HepG2 (cell line): ENCODE data around the gene FRMD6. TPM values are rescaled to one million over a fixed set of nuclear protein-coding genes. Genes with fewer than 3 reads are reported as not detected.
"Not testable (repeated sequence)": the region's sequence is repeated elsewhere in the genome, so short reads cannot be mapped to it uniquely, and the experiment has no call there.

Source experiments
- ATAC-seq: fragments of 200-7000 bp; cut with Tn5 transposase; 3 replicates; pipeline ENCODE4 v1.9.1; 2020; ENCODE audit warnings: mild to moderate bottlenecking, moderate library complexity
- BruUV-seq: library from RNA; stranded (reverse); fragments of 400-500 nt; replicated peaks from 2 replicates; lab custom pipeline; 2021; lab: Mats Ljungman, UMichigan
- CTCF ChIA-PET: fragments of 300-600 bp; formaldehyde crosslinking; extraction: SDS; loops from one replicate; lab custom pipeline; 2021; ENCODE audit warnings: low total read pairs, inconsistent platforms, low intra/inter-chr PET ratio; lab: Yijun Ruan, JAX
- POLR2A ChIA-PET: fragments of 350-600 bp; sonication (Branson Sonifier 250); formaldehyde crosslinking; loops from one replicate; lab custom pipeline; 2020; ENCODE audit warnings: antibody characterized with exemption, inconsistent platforms; lab: Yijun Ruan, JAX
- DNase-seq: peaks from one replicate; pipeline ENCODE4 v3.0.0-alpha.2; 2015; ENCODE audit warnings: low spot score
- FAIRE-seq: peaks from 3 replicates; lab custom pipeline; 2011; peaks lifted over from hg19 to GRCh38; lab: Jason Lieb, UNC
- H2AFZ ChIP-seq: one replicate; pipeline ENCODE4 v1.6.1; 2011; ENCODE audit warnings: low read length, inconsistent platforms
- H3K27ac ChIP-seq: fragments of 300-600 bp; 3 replicates; pipeline ENCODE4 v1.8.0; 2011; ENCODE audit warnings: mixed run types, mild to moderate bottlenecking, mixed read lengths, low read length, inconsistent platforms; ENCODE audit not compliant: insufficient read depth; ENCODE audit errors: extremely low read length
- H3K27me3 ChIP-seq, 2 experiments: fragments of 200-600 bp in 1 of 2; 2 replicates in 1 of 2; 3 replicates in 1 of 2; pipeline versions ENCODE4 v1.6.0 to v1.8.0; 2011; ENCODE audit warnings: low read length in 2 of 2, mild to moderate bottlenecking in 2 of 2, moderate library complexity in 2 of 2, inconsistent platforms in 1 of 2; ENCODE audit not compliant: insufficient read depth in 2 of 2, control insufficient read depth in 1 of 2
- H3K36me3 ChIP-seq, 2 experiments: fragments of 200-600 bp in 1 of 2; replicated peaks in 1 of 2; 2 replicates in 1 of 2; 3 replicates in 1 of 2; pipeline versions ENCODE4 v1.5.1 to v1.8.0; 2011; ENCODE audit warnings: low read length in 2 of 2, inconsistent platforms in 1 of 2; ENCODE audit not compliant: insufficient read depth in 2 of 2, control insufficient read depth in 1 of 2
- H3K4me1 ChIP-seq: 2 replicates; pipeline ENCODE4 v1.5.1; 2012; ENCODE audit warnings: low read length, inconsistent platforms; ENCODE audit not compliant: insufficient read depth
- H3K4me2 ChIP-seq: 2 replicates; pipeline ENCODE4 v1.6.0; 2011; ENCODE audit warnings: low read depth, low read length, inconsistent platforms
- H3K4me3 ChIP-seq, 3 experiments: fragments of 200-600 bp in 1 of 3; sonication (generic), shearing (Covaris generic) in 1 of 3; replicated peaks in 1 of 3; 2 replicates each; pipeline ENCODE4 v1.5.1; 2011 to 2016; ENCODE audit warnings: low read length in 3 of 3, inconsistent platforms in 2 of 3, low read depth in 2 of 3, mild to moderate bottlenecking in 2 of 3, control low read depth in 1 of 3, mixed read lengths in 1 of 3; ENCODE audit not compliant: insufficient read depth in 1 of 3
- H3K79me2 ChIP-seq: one replicate; pipeline ENCODE4 v1.6.1; 2011; ENCODE audit warnings: low read length, inconsistent platforms; ENCODE audit not compliant: insufficient read depth
- H3K9ac ChIP-seq: 2 replicates; pipeline ENCODE4 v1.6.0; 2011; ENCODE audit warnings: mild to moderate bottlenecking, low read depth, low read length, inconsistent platforms; ENCODE audit not compliant: insufficient read depth
- H3K9me3 ChIP-seq: 2 replicates; pipeline ENCODE4 v1.5.1; 2012; ENCODE audit warnings: mild to moderate bottlenecking, low read length
- H4K20me1 ChIP-seq: 2 replicates; pipeline ENCODE4 v1.6.0; 2011; ENCODE audit warnings: inconsistent platforms, mild to moderate bottlenecking, low read length, moderate library complexity; ENCODE audit not compliant: insufficient read depth
- SOX6 ChIP-seq, 2 experiments: fragments of 450-650 bp in 1 of 2; sonication (generic) in 1 of 2; formaldehyde crosslinking in 1 of 2; IDR thresholded peaks; 2 replicates each; pipeline versions ENCODE4 v1.4.0 to v1.6.1; 2017 to 2020; ENCODE audit warnings: antibody characterized with exemption in 1 of 2, mild to moderate bottlenecking in 1 of 2, missing genetic modification reagents in 1 of 2
- STAG1 ChIP-seq: sonication (generic); formaldehyde crosslinking; IDR thresholded peaks from 2 replicates; pipeline ENCODE4 v1.4.0; 2020; ENCODE audit warnings: missing genetic modification reagents
- ZBTB38 ChIP-seq: sonication (generic); formaldehyde crosslinking; IDR thresholded peaks from 2 replicates; pipeline ENCODE4 v1.5.1; 2020; ENCODE audit warnings: mild to moderate bottlenecking, missing genetic modification reagents
- WGBS: methylation state at CpG from one replicate; pipeline ENCODE4 v1.1.6; 2017; ENCODE audit warnings: low lambda C conversion rate; 5-methylcytosine and 5-hydroxymethylcytosine counted together
- in situ Hi-C: cut with HindIII; loops from 2 replicates; pipeline ENCODE4 v1.10.0; 2017; ENCODE audit warnings: low pct_unique_long_range_greater_than_20kb; ENCODE audit not compliant: extremely low pct_ligation_motif_present
- intact Hi-C: fragments of 100-400 bp; cut with micrococcal nuclease; formaldehyde crosslinking; loops from one replicate; pipeline ENCODE4 v1.10.0; 2022; ENCODE audit not compliant: unreplicated experiment
- polyA plus RNA-seq, 8 experiments: library from polyadenylated mRNA; depleted of rRNA in 3 of 8; stranded (reverse) in 7 of 8; unstranded in 1 of 8; fragments of >200 nt; fragmentation: Illumina TruSeq in 4 of 8; extraction: Trizol in 4 of 8; gene quantifications; 2 replicates each; pipeline versions ENCODE4 v1.2.1 to v1.2.3, GENCODE V29; 2011 to 2016; ENCODE audit warnings: low read depth in 4 of 8, missing spikeins in 1 of 8, mixed read lengths in 1 of 8; ENCODE audit not compliant: insufficient read depth in 1 of 8
- total RNA-seq, 5 experiments: library from RNA; depleted of rRNA; stranded (reverse); fragments of >200 nt; fragmentation: Illumina TruSeq; extraction: Trizol; gene quantifications; 2 replicates each; pipeline ENCODE4 v1.2.3, GENCODE V29; 2016; ENCODE audit warnings: low read depth in 1 of 5
- TF ChIP-seq, protein P1 (sequence below): sonication (generic); formaldehyde crosslinking; IDR thresholded peaks from 2 replicates; pipeline ENCODE4 v1.5.0; 2020; ENCODE audit warnings: mild to moderate bottlenecking, missing genetic modification reagents, moderate library complexity

Gene FRMD6
- total and polyA plus RNA-seq, 2 of the 13 experiments (the other 11 are each of a cell fraction or from before 2014, with no cell fraction given) = 2.4 to 5.4 TPM

DNA sequence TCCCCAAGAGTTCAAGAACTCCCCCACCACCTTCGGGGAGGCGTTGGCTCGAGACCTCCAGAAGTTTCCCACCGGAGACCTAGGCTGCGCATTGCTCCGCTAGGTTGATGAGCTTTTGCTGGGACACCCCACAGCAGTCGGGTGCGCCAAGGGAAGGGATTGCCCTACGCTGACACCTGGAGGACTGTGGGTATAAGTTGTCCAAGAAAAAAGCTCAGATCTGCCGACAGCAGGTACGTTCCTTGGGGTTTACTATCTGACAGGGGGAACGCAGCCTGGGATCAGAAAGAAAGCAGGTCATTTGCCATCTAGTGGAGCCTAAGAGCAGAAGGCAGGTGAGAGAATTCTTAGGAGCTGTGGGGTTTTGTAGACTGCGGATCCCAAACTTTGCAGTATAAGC, 98.8 kb downstream of the FRMD6 start:
- Histone ChIP-seq H3K27me3 (no peaks in the 10 kb centered on the region), H3K9ac (no peak overlapping the region), H3K4me3 (no peak overlapping the region), H4K20me1 (no peaks in the 10 kb centered on the region), H2AFZ (no peak overlapping the region), H3K36me3 (no peaks in the 10 kb centered on the region), H3K27ac (no peak overlapping the region), H3K4me2 (peak overlapping the region; percentile 36), H3K4me1 (no peaks in the 10 kb centered on the region), H3K9me3 (no peaks in the 10 kb centered on the region), H3K79me2 (no peaks in the 10 kb centered on the region)
- FAIRE-seq (no peak), DNase-seq (peak; percentile 25), ATAC-seq (no peak)
- POLR2A ChIA-PET = no interaction called here
- intact Hi-C loops (no loop called here), in situ Hi-C loops (no loop called here)
- no peak for TF ChIP-seq SOX6 (IDR thresholded peaks at IDR 0.05)
- no peak for TF ChIP-seq SOX6 (CRISPR knock-in tag; IDR thresholded peaks at IDR 0.05)
- TF ChIP-seq ZBTB38 (CRISPR knock-in tag) = peak; percentile 28; the same call in 1 of the 2 replicates
- peak; percentile 51 for TF ChIP-seq STAG1 (CRISPR knock-in tag)
- TF ChIP-seq, protein P1, sequence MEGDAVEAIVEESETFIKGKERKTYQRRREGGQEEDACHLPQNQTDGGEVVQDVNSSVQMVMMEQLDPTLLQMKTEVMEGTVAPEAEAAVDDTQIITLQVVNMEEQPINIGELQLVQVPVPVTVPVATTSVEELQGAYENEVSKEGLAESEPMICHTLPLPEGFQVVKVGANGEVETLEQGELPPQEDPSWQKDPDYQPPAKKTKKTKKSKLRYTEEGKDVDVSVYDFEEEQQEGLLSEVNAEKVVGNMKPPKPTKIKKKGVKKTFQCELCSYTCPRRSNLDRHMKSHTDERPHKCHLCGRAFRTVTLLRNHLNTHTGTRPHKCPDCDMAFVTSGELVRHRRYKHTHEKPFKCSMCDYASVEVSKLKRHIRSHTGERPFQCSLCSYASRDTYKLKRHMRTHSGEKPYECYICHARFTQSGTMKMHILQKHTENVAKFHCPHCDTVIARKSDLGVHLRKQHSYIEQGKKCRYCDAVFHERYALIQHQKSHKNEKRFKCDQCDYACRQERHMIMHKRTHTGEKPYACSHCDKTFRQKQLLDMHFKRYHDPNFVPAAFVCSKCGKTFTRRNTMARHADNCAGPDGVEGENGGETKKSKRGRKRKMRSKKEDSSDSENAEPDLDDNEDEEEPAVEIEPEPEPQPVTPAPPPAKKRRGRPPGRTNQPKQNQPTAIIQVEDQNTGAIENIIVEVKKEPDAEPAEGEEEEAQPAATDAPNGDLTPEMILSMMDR (CRISPR knock-in tag) = peak; percentile 52
- CTCF ChIA-PET = interaction anchor here (1.2 kb wide), 1 partner anchor 467 kb away, joined by 4 read pairs; no protein-coding TSS in a partner anchor
- no TSS peak for BruUV-seq
- 76% methylated on average over 12 of the region's 13 CpGs for WGBS

DNA sequence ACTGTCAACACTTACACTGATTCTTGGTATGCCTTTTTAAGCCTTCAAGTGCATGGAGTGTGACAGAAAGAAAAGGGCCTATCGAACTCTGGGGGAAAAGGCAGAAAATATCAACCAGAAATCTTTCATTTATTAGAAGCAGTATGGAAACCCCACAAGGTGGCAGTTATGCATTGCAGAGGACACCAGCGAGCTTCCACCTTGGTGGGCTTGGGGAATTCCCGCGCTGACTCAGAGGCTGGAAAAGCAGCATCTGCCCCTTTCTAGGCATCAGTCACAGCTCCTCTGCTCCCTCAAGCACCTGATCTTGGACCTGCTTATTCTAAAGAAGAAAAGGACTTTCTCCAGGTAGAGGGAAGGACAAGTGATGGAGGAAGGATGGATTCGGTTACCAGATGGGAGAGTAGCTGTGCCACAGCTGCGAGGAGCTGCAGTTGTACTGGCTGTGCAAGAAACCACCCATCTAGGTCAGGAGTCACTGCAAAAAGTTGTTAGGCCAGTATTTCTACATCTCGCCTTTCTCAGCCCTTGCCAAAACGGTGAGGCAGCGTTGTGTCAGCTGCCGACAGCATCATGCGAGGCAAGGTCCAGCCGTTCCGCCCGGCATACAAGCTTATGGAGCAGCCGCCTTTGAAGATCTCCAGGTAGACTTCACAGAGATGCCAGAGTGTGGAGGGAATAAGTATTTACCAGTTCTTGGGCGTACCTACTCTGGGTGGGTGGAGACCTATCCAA, 100.1 kb downstream of the FRMD6 start:
- H3K9ac ChIP-seq, in situ Hi-C loops, H3K79me2 ChIP-seq, H3K4me2 ChIP-seq, H4K20me1 ChIP-seq, intact Hi-C loops, CTCF ChIA-PET, H3K4me3 ChIP-seq, H3K36me3 ChIP-seq, FAIRE-seq, POLR2A ChIA-PET, DNase-seq, H3K9me3 ChIP-seq, ATAC-seq, BruUV-seq, H3K4me1 ChIP-seq, H2AFZ ChIP-seq, H3K27me3 ChIP-seq, H3K27ac ChIP-seq: not testable (repeated sequence)
- WGBS = 77% methylated on average over 7 of the region's 16 CpGs

DNA sequence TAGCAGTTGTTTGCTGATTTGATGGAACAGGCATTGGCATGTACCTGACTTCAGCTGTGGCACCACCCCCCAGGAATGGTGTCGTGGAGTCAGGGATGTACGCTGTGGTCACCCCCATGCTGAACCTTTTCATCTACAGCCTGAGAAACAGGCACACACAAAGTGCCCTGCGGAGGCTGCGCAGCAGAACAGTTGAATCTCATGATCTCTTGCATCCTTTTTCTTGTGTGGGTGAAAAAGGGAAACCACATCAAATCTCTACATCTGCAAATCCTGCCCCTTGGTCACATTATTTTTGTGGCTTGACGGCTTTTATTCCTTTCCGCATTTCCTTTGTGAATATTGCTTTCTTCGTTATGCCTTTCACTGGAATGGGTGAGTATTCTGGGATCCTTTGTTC, 106.0 kb downstream of the FRMD6 start:
- CTCF ChIA-PET = not testable (repeated sequence)

More for the DNA sequence above, 106.0 kb downstream of the FRMD6 start:
- intact Hi-C loops, H3K79me2 ChIP-seq, H3K27ac ChIP-seq, H3K4me2 ChIP-seq, ATAC-seq, H3K9ac ChIP-seq, H3K27me3 ChIP-seq, H3K36me3 ChIP-seq, POLR2A ChIA-PET, in situ Hi-C loops, H4K20me1 ChIP-seq, H3K4me1 ChIP-seq, BruUV-seq, DNase-seq, H2AFZ ChIP-seq, H3K9me3 ChIP-seq, H3K4me3 ChIP-seq, FAIRE-seq: not testable (repeated sequence)
- 30% methylated on average over 7 of the region's 7 CpGs for WGBS
